Erythroblast (primary cell): ENCODE results near the gene LTC4S.
A peak's percentile ranks its signal among the peaks of the same experiment; 100 is the strongest.

Source experiments
- DNase-seq, 2 experiments: peaks; one replicate each; lab custom pipeline; 2025; lab: John Stamatoyannopoulos, UW
- GATA1 ChIP-seq: IDR thresholded peaks from 2 replicates; pipeline ENCODE4 v1.6.1; 2011; ENCODE audit warnings: low read depth, mild to moderate bottlenecking, control low read depth, low read length, moderate library complexity
- POLR2A ChIP-seq: IDR thresholded peaks from 2 replicates; pipeline ENCODE4 v1.6.1; 2011; ENCODE audit warnings: mild to moderate bottlenecking, low read length

The LTC4S gene

GRCh38 chr5:179765400-179765799 lies 28.4 kb upstream of the LTC4S start:
- TF ChIP-seq POLR2A = no peak
- TF ChIP-seq GATA1 = no peak
- DNase-seq = no peak

DNA sequence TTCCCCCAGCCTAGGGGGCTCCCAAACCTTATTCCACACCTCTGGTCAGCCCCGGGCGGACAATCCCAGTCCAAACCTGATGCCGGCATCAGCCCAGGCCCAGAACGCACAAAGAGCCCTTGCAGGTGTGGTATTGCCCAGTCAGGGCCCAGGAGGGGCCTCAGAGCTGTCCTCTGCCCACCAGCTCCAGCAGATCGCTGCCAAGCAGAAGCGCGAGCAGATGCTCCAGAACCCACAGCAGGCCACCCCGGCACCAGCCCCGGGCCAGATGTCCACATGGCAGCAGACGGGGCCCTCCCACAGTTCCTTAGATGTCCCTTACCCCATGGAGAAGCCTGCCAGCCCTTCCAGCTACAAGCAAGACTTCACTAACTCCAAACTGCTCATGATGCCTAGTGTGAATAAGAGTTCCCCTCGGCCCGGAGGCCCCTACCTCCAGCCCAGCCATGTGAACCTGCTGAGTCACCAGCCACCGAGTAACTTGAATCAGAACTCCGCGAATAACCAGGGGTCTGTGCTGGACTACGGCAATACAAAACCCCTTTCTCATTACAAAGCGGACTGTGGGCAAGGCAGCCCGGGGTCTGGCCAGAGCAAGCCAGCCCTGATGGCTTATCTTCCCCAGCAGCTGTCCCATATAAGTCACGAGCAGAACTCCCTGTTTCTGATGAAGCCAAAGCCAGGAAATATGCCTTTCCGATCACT lies 27.6 kb upstream of the LTC4S start:
- peak; percentile 69 to 70 for DNase-seq
- TF ChIP-seq POLR2A (no peak), GATA1 (no peak)

- no peak for DNase-seq
- TF ChIP-seq GATA1 (no peak), POLR2A (no peak)
Measured at GRCh38 chr5:179766726-179767455, 26.9 kb upstream of the LTC4S start.

- no peak for DNase-seq
- TF ChIP-seq GATA1 (no peak), POLR2A (no peak)
Measured at GRCh38 chr5:179767496-179768100, 26.2 kb upstream of the LTC4S start.

DNA sequence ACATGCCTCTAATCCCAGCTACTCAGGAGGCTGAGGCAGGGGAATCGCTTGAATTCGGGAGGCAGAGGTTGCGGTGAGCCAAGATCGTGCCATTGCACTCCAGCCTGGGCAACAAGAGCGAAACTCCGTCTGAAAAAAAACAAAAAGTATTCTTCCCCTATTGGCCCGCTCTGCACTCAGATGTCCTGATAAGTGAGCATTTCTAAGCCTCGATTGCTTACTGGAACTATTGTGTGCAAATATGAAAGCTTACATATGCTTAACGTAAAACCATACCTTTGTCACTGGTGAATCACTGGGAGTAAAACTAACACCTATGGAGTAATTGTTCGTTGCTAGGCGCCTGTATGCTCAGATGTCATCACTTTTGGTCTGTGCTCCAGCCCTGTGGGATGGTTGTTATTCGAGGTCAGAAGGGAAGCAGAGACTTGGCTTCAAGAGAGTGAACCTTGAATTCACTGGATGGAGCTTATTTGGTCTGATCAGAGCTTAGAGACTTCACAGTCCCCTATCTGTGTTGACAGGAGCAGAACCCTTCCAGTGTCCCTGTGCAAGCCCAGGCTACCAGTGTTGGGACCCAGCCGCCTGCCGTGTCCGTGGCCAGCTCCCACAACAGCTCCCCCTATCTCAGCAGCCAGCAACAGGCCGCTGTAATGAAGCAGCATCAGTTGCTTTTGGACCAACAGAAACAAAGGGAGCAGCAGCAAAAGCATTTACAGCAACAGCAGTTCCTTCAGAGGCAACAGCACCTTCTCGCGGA lies 25.3 kb upstream of the LTC4S start:
- TF ChIP-seq GATA1 (no peak), POLR2A (no peak)
- DNase-seq = no peak

GRCh38 chr5:179769271-179769670 lies 24.5 kb upstream of the LTC4S start:
- TF ChIP-seq POLR2A (no peak), GATA1 (no peak)
- DNase-seq = no peak

DNA sequence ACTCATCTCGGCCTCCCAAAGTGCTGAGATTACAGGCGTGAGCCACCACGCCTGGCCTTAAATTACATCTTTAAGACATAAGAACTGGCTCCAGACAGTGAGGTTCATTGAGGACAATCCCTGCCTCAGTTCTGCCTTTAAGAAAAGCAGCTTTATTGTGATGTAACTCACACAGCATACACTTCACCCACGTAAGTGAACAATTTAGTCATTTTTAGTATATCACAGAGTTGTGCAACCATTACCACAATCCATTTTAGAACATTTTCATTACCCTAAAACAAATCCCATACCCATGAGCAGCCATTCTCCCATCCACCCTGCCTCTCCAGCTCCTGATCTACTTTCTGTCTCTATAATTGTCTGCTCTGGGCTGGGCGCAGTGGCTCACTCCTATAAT lies 24.0 kb upstream of the LTC4S start:
- TF ChIP-seq POLR2A (no peak), GATA1 (no peak)
- no peak for DNase-seq

- TF ChIP-seq GATA1 (no peak), POLR2A (no peak)
- DNase-seq = no peak
Measured at GRCh38 chr5:179771311-179771895, 22.4 kb upstream of the LTC4S start.

DNA sequence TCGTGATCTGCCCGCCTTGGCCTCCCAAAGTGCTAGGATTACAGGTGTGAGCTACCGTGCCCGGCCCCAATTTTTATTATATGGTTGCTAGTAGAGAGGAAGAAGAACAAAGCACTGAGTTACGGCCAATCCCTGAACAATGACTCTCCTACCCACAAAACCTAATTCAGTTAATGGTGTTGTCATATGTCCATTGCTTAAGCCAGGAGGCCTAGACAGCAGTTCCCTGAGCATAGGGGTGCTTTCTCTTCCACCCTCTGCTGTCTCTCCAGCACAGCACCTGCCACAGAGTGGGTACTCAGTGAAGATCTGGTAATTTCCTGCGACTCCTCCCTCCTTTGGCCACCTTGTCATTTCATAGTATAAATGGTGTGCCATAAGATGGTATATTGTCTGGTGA lies 21.4 kb upstream of the LTC4S start:
- DNase-seq = no peak
- no peak for TF ChIP-seq GATA1
- no peak for TF ChIP-seq POLR2A

- no peak for DNase-seq
- no peak for TF ChIP-seq POLR2A
- no peak for TF ChIP-seq GATA1
Measured at GRCh38 chr5:179773686-179774040, 20.1 kb upstream of the LTC4S start.

GRCh38 chr5:179774442-179774841 lies 19.3 kb upstream of the LTC4S start:
- no peak for DNase-seq

DNA sequence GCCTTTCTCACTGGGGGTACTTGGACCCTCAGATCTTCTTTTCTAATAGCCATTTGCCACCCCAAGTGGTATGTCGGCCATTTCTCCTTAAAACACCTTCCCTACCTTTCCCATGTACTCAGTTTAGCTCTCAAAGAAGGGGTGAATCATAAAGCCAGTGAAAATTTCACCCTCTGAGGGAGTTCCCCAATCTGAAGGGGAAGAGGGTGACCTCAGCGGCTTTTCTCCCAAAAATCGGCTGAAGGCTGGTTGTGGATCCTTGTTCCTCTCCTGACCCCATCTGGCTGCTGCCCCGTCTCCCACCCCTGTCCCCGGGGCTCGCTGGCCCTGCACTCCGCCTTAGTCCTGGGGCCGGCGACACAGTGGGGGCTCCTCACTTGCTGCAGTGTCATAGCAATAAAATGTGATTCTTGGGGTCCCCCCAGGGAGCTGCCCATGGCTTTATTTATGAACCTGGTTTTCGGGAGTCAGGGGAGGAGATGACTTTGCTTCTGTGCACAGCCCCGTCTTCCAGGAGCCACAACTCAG lies 17.3 kb upstream of the LTC4S start:
- DNase-seq = no peak
- TF ChIP-seq GATA1 (no peak), POLR2A (no peak)

More at GRCh38 chr5:179774442-179774841, 19.3 kb upstream of the LTC4S start:
- TF ChIP-seq POLR2A = no peak
- TF ChIP-seq GATA1 = no peak

DNA sequence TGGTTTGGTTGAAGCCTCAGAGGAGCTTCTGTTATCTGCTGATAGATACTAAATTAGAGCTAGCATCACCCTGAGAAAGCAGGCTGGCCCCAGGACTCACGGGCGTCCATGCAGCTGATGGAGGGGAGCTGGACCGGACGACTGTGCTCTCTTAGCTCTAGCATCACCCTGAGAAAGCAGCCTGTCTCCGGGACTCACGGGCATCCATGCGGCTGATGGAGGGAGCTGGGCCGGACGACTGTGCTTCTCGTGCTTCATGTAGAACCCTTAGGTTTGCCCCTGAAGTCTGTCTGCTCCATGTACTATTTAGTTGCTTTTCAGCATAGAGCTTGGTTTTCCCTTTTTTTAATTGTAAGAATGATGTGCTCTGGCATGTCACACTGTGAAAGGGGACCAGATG lies 16.3 kb upstream of the LTC4S start:
- TF ChIP-seq POLR2A = no peak
- no peak for TF ChIP-seq GATA1
- no peak for DNase-seq
